Measurements from ENCODE around the gene GDF7. TPM values are rescaled to one million over a fixed set of nuclear protein-coding genes. Genes with fewer than 3 reads are reported as not detected.

GDF7 gene
- total and polyA plus RNA-seq, 2 of the 8 experiments (the other 6 are each of a cell fraction or from before 2014, with no cell fraction given): 0.04 to 0.06 TPM

DNA sequence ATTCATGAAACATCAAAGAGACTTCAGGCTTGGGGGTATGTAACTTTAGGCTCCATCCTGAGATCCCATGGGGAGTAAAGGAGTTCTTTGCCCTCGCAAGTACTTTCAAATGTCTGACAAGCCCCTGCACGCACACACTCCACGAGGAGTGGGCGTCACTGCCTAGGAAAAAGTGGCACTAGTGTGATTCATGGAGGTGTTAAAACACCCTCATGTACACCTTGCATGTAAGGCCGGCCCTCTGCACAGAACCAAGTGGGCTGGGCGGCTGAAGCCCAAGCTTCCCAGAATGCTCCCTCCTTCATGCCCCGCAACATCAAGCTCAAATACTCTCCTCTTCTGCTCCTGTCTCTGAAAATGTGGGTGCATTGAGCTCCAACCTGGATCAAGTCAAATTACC, 23.9 kb upstream of the GDF7 start:
- H3K18ac ChIP-seq (ENCODE audit: extremely low read depth, low read length): no peak overlapping the region
- no peak overlapping the region for H4K5ac ChIP-seq (ENCODE audit: insufficient read length, low read depth, low read length)
- H4K91ac ChIP-seq (replicated peaks; ENCODE audit: insufficient read length, low read length): no peak overlapping the region
- no peak overlapping the region for H2BK20ac ChIP-seq (ENCODE audit: low read length)
- H3K23ac ChIP-seq (ENCODE audit: insufficient read length): no peak overlapping the region
- H3K9me3 ChIP-seq (ENCODE audit: insufficient read depth in 2 of 2, low read depth in 1 of 2, low read length in 1 of 2): no peaks in the 10 kb centered on the region
- H3K9ac ChIP-seq (replicated peaks in 1 of 4; ENCODE audit: extremely low read depth in 1 of 4, low read depth in 3 of 4, low read length in 3 of 4): no peak overlapping the region
- no peak overlapping the region for H3K4me2 ChIP-seq (ENCODE audit: insufficient read depth in 1 of 2, low read depth in 2 of 2, low read length in 2 of 2)
- no peak overlapping the region for H4K8ac ChIP-seq (ENCODE audit: extremely low read depth, insufficient read depth, low read length)
- DNase-seq (ENCODE audit: low read depth in 1 of 2, low spot score in 2 of 2) (no peak), FAIRE-seq (no peak)
- H3K27me3 ChIP-seq (replicated peaks in 1 of 4; ENCODE audit: control insufficient read depth in 3 of 4, extremely low read depth in 1 of 4, insufficient read depth in 3 of 4, low read length in 3 of 4): no peaks in the 10 kb centered on the region
- H2AFZ ChIP-seq (ENCODE audit: low read length): no peak overlapping the region
- H2BK15ac ChIP-seq (ENCODE audit: low read length): no peak overlapping the region
- no peak overlapping the region for H3K4ac ChIP-seq (replicated peaks; ENCODE audit: insufficient read length, low read depth, low read length)
- H2BK5ac ChIP-seq (ENCODE audit: low read depth, low read length): no peak overlapping the region
- WGBS, 2 experiments (ENCODE audit: extremely low coverage in 1 of 2, insufficient coverage in 1 of 2, insufficient read length in 1 of 2, insufficient replicate concordance in 2 of 2, low coverage in 1 of 2, low lambda C conversion rate in 2 of 2, missing lambda C conversion rate in 1 of 2): 86% methylated on average over 7 of the region's 7 CpGs; no CpG with 5 or more reads in 1 of the 2 experiments
- peaks cover 0 to 3% of the 10 kb centered on the region in 2 experiments for H4K20me1 ChIP-seq (replicated peaks in 1 of 2; ENCODE audit: control insufficient read depth in 1 of 2, insufficient read depth in 2 of 2, low read length in 2 of 2)
- H3K79me2 ChIP-seq (ENCODE audit: control insufficient read depth in 1 of 2, insufficient read depth in 2 of 2, low read length in 2 of 2): no peaks in the 10 kb centered on the region
- POLR2A ChIA-PET (ENCODE audit: partially characterized antibody): interaction anchor here (0.9 to 2.1 kb wide), 4 partner anchors 8 to 199 kb away, joined by 3 to 15 read pairs (median 8); partner anchors contain the start of genes HS1BP3 and RHOB
- no peak overlapping the region for H2BK120ac ChIP-seq (replicated peaks; ENCODE audit: low read depth, low read length)
- no peaks in the 10 kb centered on the region for H3K23me2 ChIP-seq (ENCODE audit: low read depth, low read length)
- no peak overlapping the region for H3K56ac ChIP-seq (replicated peaks; ENCODE audit: insufficient read length, low read depth, low read length)
- H3K14ac ChIP-seq (ENCODE audit: insufficient read length): no peak overlapping the region
- H3K4me1 ChIP-seq (replicated peaks in 1 of 4; ENCODE audit: control insufficient read depth in 3 of 4, insufficient read depth in 4 of 4, low read length in 3 of 4): peaks cover 0 to 3% (median 0%) of the 10 kb centered on the region in 4 experiments; a peak in 3 of 7 replicates
- CTCF ChIA-PET (ENCODE audit: partially characterized antibody): interaction anchor here (0.6 to 17.7 kb wide), 46 partner anchors 8 to 572 kb away, joined by 3 to 367 read pairs (median 6); partner anchors contain the start of genes HS1BP3 and RHOB
- H2AK5ac ChIP-seq (ENCODE audit: low read depth, low read length): no peak overlapping the region
- no peaks in the 10 kb centered on the region for H3K36me3 ChIP-seq (ENCODE audit: control insufficient read depth in 2 of 4, insufficient read depth in 4 of 4, low read length in 3 of 4)
- H2BK12ac ChIP-seq (ENCODE audit: low read depth, low read length): no peak overlapping the region
- no peak overlapping the region for H3K4me3 ChIP-seq (ENCODE audit: extremely low read depth in 1 of 4, insufficient read depth in 2 of 4, low read depth in 3 of 4, low read length in 4 of 4)
- H3K79me1 ChIP-seq (ENCODE audit: low read depth, low read length): no peaks in the 10 kb centered on the region; the same call in 1 of the 2 replicates
- no peak overlapping the region for H3K27ac ChIP-seq (ENCODE audit: low read depth, low read length)
- no peak for TF ChIP-seq SUZ12 (IDR thresholded peaks at IDR 0.05; ENCODE audit: low read length)
- TF ChIP-seq SIN3A (conservative IDR thresholded peaks at IDR 0.05 in 1 of 2, IDR thresholded peaks at IDR 0.05 in 1 of 2; ENCODE audit: low read depth in 1 of 2, low read length in 2 of 2): no peak
- TF ChIP-seq SAP30 (IDR thresholded peaks at IDR 0.05; ENCODE audit: insufficient read depth, insufficient replicate concordance, low read length): no peak
- TF ChIP-seq SRF (IDR thresholded peaks at IDR 0.05; ENCODE audit: low read depth, low read length): no peak
- TF ChIP-seq POLR2A (IDR thresholded peaks at IDR 0.05; ENCODE audit: control extremely low read depth in 1 of 2, low read depth in 2 of 2, low read length in 2 of 2): no peak
- TF ChIP-seq TAF1 (IDR thresholded peaks at IDR 0.05; ENCODE audit: low read depth, low read length): no peak
- TF ChIP-seq, protein P1, sequence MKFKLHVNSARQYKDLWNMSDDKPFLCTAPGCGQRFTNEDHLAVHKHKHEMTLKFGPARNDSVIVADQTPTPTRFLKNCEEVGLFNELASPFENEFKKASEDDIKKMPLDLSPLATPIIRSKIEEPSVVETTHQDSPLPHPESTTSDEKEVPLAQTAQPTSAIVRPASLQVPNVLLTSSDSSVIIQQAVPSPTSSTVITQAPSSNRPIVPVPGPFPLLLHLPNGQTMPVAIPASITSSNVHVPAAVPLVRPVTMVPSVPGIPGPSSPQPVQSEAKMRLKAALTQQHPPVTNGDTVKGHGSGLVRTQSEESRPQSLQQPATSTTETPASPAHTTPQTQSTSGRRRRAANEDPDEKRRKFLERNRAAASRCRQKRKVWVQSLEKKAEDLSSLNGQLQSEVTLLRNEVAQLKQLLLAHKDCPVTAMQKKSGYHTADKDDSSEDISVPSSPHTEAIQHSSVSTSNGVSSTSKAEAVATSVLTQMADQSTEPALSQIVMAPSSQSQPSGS (IDR thresholded peaks at IDR 0.05; ENCODE audit: low read length): no peak
- no peak for TF ChIP-seq TBP (IDR thresholded peaks at IDR 0.05; ENCODE audit: low read depth, low read length)
- TF ChIP-seq SIRT6 (IDR thresholded peaks at IDR 0.05; ENCODE audit: low read length): no peak
- no peak for TF ChIP-seq JUN (IDR thresholded peaks at IDR 0.05; ENCODE audit: low read depth, low read length)
- no peak for TF ChIP-seq CHD1 (IDR thresholded peaks at IDR 0.05; ENCODE audit: low read depth, low read length)
- TF ChIP-seq, protein P2, sequence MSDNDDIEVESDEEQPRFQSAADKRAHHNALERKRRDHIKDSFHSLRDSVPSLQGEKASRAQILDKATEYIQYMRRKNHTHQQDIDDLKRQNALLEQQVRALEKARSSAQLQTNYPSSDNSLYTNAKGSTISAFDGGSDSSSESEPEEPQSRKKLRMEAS (IDR thresholded peaks at IDR 0.05): no peak

All from H1 (cell line).